Sigmoid colon (tissue), 7 donors: Measurements from ENCODE around the gene RING1. TPM values are rescaled to one million over a fixed set of nuclear protein-coding genes. Genes with fewer than 3 reads are reported as not detected.

Source experiments
- DNase-seq: peaks from one replicate; pipeline ENCODE4 v3.0.0-alpha.2; 2019
- H3K27ac ChIP-seq, 4 donors: fragments of 200-600 bp; sonication (generic); one replicate each; pipeline ENCODE4 v1.5.1; 2016 to 2019; ENCODE audit warnings: mild to moderate bottlenecking in 1 of 4
- H3K27me3 ChIP-seq, 3 donors: fragments of 200-600 bp; sonication (generic); one replicate each; pipeline ENCODE4 v1.5.1; 2019; ENCODE audit warnings: mild to moderate bottlenecking in 1 of 3
- H3K36me3 ChIP-seq, 4 donors: fragments of 200-600 bp; sonication (generic); one replicate each; pipeline ENCODE4 v1.5.1; 2016 to 2019
- H3K4me1 ChIP-seq, 4 donors: fragments of 200-600 bp; sonication (generic); one replicate each; pipeline ENCODE4 v1.5.1; 2017 to 2019
- H3K4me3 ChIP-seq, 4 donors: fragments of 200-600 bp; sonication (generic); one replicate each; pipeline ENCODE4 v1.5.1; 2017 to 2019; ENCODE audit warnings: mild to moderate bottlenecking in 2 of 4, moderate library complexity in 1 of 4
- H3K9me3 ChIP-seq, 4 donors: fragments of 200-600 bp in 3 of 4; sonication (generic) in 3 of 4; one replicate each; pipeline versions ENCODE4 v1.5.1 to v1.6.1; 2013 to 2019
- CTCF ChIP-seq, 4 experiments: fragments of 450-650 bp in 3 of 4; fragments of 200-600 bp in 1 of 4; IDR thresholded peaks; one replicate each; pipeline ENCODE4 v1.5.1; 2016 to 2019; ENCODE audit warnings: antibody characterized with exemption in 4 of 4, mild to moderate bottlenecking in 3 of 4, moderate library complexity in 2 of 4
- EP300 ChIP-seq, 4 donors: sonication (generic); formaldehyde crosslinking; IDR thresholded peaks; one replicate each; pipeline ENCODE4 v1.6.1; 2017; ENCODE audit warnings: antibody characterized with exemption in 4 of 4
- POLR2A ChIP-seq, 2 donors: fragments of 450-650 bp; IDR thresholded peaks; one replicate each; pipeline ENCODE4 v1.6.1; 2016; ENCODE audit warnings: antibody characterized with exemption in 2 of 2, mild to moderate bottlenecking in 2 of 2, moderate library complexity in 2 of 2
- POLR2AphosphoS5 ChIP-seq, 4 donors: sonication (generic); formaldehyde crosslinking; IDR thresholded peaks; one replicate each; pipeline ENCODE4 v1.6.1; 2017; ENCODE audit warnings: antibody characterized with exemption in 4 of 4
- WGBS, 2 donors: extraction: QIAGEN DNeasy Blood & Tissue Kit; methylation state at CpG; one replicate each; pipeline ENCODE4 v1.1.7; 2013; 5-methylcytosine and 5-hydroxymethylcytosine counted together
- intact Hi-C: fragments of 100-400 bp; cut with DNase I; formaldehyde crosslinking; loops from one replicate; pipeline ENCODE4 v1.15.1; 2023
- polyA plus RNA-seq, 3 donors: library from polyadenylated mRNA; stranded (reverse); fragments of 200-250 nt; gene quantifications; one replicate each; pipeline ENCODE4 v1.2.3, GENCODE V29; 2013
- total RNA-seq, 4 donors: library from RNA; depleted of rRNA; stranded (reverse); fragments of >200 nt; gene quantifications; one replicate each; pipeline ENCODE4 v1.1.0, GENCODE V29; 2016
- donor health status: healthy with polysubstance abuse.
- donor health status: Bipolar disorder and iron deficiency.
- donor health status: healthy.

RING1 gene
- total and polyA plus RNA-seq, 7 donors, result 13.2 to 36.0 (median 18.1) TPM

- 2 to 5% methylated on average over 72 of the region's 72 CpGs for WGBS, 2 donors
- peak overlapping the region in 3 of 4 donors; percentile 40 to 43 (median 40) for H3K4me3 ChIP-seq
- H3K36me3 ChIP-seq, result peaks cover 11 to 38% (median 25%) of the 10 kb centered on the region in 4 donors
- intact Hi-C loops, result no loop called here
- no peaks in the 10 kb centered on the region for H3K9me3 ChIP-seq
- H3K4me1 ChIP-seq, result peaks cover 0 to 26% (median 21%) of the 10 kb centered on the region in 4 donors
- peaks cover 0 to 18% (median 13%) of the 10 kb centered on the region in 3 donors for H3K27me3 ChIP-seq
- no peak for DNase-seq
- peak overlapping the region; percentile 22 to 67 (median 60) for H3K27ac ChIP-seq
- TF ChIP-seq CTCF (IDR thresholded peaks at IDR 0.05), result no peak
- peak in 1 of 4 donors; percentile 11 for TF ChIP-seq POLR2AphosphoS5 (IDR thresholded peaks at IDR 0.05)
- no peak for TF ChIP-seq EP300 (IDR thresholded peaks at IDR 0.05)
- TF ChIP-seq POLR2A (IDR thresholded peaks at IDR 0.05), result no peak
These were observed 15.4 kb upstream of the RING1 start for GRCh38 chr6:33192671-33193602.

GRCh38 chr6:33193619-33194018 is 14.7 kb upstream of the RING1 start:
- TF ChIP-seq POLR2A (IDR thresholded peaks at IDR 0.05) (no peak), POLR2AphosphoS5 (IDR thresholded peaks at IDR 0.05) (no peak), EP300 (IDR thresholded peaks at IDR 0.05) (no peak), CTCF (IDR thresholded peaks at IDR 0.05) (no peak)

GRCh38 chr6:33194431-33194979 is 13.8 kb upstream of the RING1 start:
- H3K27ac ChIP-seq, result peak overlapping the region in 1 of 4 donors; percentile 64
- H3K4me3 ChIP-seq, result no peak overlapping the region
- TF ChIP-seq POLR2AphosphoS5 (IDR thresholded peaks at IDR 0.05), result no peak
- no peak for TF ChIP-seq EP300 (IDR thresholded peaks at IDR 0.05)
- TF ChIP-seq CTCF (IDR thresholded peaks at IDR 0.05), result no peak
- no peak for TF ChIP-seq POLR2A (IDR thresholded peaks at IDR 0.05)
- intact Hi-C loops, result no loop called here
- whole genome bisulfite sequencing, 2 donors, result 82 to 88% methylated on average over 8 of the region's 8 CpGs
- no peak for DNase-seq
- H3K9me3 ChIP-seq, result no peaks in the 10 kb centered on the region
- peaks cover 0 to 18% (median 13%) of the 10 kb centered on the region in 3 donors for H3K27me3 ChIP-seq
- peaks cover 0 to 42% (median 35%) of the 10 kb centered on the region in 4 donors for H3K4me1 ChIP-seq
- peaks cover 11 to 41% (median 25%) of the 10 kb centered on the region in 4 donors for H3K36me3 ChIP-seq

More at GRCh38 chr6:33193619-33194018, 14.7 kb upstream of the RING1 start:
- H3K27ac ChIP-seq, result peak overlapping the region; percentile 22 to 67 (median 60)
- no peak for DNase-seq
- peak overlapping the region in 3 of 4 donors; percentile 40 to 43 (median 40) for H3K4me3 ChIP-seq
- H3K4me1 ChIP-seq, result peaks cover 0 to 33% (median 28%) of the 10 kb centered on the region in 4 donors
- intact Hi-C loops, result no loop called here
- peaks cover 11 to 41% (median 25%) of the 10 kb centered on the region in 4 donors for H3K36me3 ChIP-seq
- 64 to 81% methylated on average over 6 of the region's 6 CpGs for WGBS, 2 donors
- peaks cover 0 to 18% (median 13%) of the 10 kb centered on the region in 3 donors for H3K27me3 ChIP-seq
- H3K9me3 ChIP-seq, result no peaks in the 10 kb centered on the region

GRCh38 chr6:33195304-33196165 is 12.8 kb upstream of the RING1 start:
- WGBS, 2 donors, result 88 to 89% methylated on average over 15 of the region's 15 CpGs
- no peak for DNase-seq
- Histone ChIP-seq H3K4me3 (no peak overlapping the region), H3K36me3 (peaks cover 11 to 41% (median 25%) of the 10 kb centered on the region in 4 donors), H3K27me3 (peaks cover 0 to 16% (median 13%) of the 10 kb centered on the region in 3 donors), H3K4me1 (peaks cover 0 to 45% (median 37%) of the 10 kb centered on the region in 4 donors), H3K27ac (no peak overlapping the region), H3K9me3 (no peaks in the 10 kb centered on the region)
- intact Hi-C loops, result no loop called here
- TF ChIP-seq POLR2AphosphoS5 (IDR thresholded peaks at IDR 0.05), result no peak
- no peak for TF ChIP-seq EP300 (IDR thresholded peaks at IDR 0.05)
- no peak for TF ChIP-seq POLR2A (IDR thresholded peaks at IDR 0.05)
- TF ChIP-seq CTCF (IDR thresholded peaks at IDR 0.05), result no peak
